Dedifferentiated amniotic fluid mesenchymal stem cell (primary cell): ENCODE results near the gene MAML3.

Experiments used
- DNase-seq: peaks from one replicate; pipeline ENCODE4 v3.0.0-alpha.2; 2016; ENCODE audit errors: extremely low spot score

MAML3 gene

DNA sequence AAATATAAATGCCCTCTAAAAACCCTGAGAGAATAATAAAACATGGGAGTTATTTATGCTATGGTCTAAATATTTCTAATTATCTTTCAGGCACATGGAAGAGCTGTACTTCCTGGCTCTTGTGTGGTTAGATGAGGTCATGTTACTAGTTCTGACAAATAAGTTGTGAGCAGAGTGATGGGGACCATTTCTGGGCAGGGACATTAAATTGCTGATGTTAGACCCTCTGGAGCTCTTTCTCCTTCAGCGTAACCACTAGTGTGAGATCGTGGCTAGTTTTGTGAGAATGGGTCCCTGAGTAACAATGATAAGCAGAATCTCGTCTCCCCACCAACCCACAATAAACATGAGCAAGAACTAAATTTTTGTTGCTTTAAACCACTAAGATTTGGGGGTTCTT, 108.0 kb downstream of the MAML3 start:
- DNase-seq, result no peak

DNA sequence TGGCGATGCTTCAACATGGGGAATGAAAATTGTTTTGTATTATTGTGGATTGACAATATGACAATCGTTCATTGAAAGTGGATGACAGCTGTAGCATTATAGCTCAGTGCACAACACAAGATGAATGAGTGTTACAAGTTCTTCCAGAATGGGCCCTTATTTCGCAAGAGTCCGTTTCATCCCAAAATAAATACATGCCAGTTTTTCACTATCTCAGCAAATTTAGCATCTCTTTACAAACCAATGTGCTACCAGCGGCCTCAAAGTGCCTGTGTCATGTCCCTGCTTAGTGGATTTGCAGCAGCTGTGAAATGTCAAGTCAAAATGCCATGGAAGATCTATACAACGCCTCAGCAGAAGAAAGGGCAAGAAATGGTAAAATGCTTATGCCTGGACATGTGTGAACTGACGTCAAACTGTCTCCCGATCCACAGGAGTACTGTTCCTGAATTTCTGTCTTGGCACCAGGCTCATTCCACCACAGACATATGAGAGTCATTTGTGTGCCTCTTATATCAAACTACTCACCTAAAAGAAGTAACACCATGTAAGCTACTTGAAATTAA, 109.6 kb downstream of the MAML3 start:
- no peak for DNase-seq

DNA sequence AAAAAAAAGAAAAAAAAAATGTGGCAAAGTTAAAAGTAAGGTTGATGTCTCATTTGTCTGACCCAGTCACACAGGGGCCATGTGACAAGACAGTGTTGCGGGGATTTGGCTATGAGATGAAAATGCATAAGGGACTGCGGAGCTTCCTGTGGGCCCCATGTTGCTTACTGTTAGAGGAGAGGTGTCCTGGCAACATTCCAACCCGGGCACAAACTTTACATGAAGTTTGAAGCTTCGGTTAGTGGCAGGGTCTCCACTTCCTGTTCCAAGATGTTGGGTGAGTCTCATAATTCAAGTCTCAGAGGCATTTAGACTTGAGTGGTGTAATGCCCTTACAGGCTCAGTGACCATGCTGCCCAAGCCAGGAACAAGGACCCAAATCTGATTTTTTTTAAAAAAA, 111.3 kb downstream of the MAML3 start:
- no peak for DNase-seq

GRCh38 chr4:140038031-140038533, 115.9 kb downstream of the MAML3 start:
- no peak for DNase-seq

DNA sequence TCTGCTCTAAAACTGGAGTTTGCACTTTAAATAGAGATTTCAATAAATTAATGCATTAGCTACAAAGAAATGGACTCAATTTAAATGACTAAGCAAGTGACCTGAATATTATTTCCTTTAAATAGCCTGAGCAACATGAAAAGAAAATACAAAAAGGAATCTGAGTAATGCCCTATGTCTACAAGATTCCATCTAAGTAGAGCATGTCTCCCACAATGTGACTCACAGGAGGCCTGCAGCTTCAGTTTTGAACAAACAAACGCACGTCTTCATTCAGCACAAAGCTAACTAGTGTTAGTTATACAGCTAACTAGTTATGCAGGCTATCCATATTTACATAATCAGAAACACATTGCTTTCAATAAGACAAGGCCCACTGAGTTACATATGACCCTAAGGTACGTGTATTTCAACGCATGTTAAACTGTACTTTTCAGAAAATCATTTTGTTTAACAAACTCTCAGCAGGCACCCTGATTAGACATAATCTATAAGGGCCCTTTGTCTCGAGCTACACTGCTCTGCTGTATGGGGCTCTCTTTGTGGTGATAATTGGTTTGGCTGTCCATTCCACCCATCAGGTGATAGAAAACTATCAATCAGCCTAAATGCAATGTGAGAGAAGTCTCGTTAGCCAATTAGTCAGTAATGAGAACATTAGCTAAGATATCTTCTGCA, 116.5 kb downstream of the MAML3 start:
- peak; percentile 68 for DNase-seq

GRCh38 chr4:140031706-140032105, 122.3 kb downstream of the MAML3 start:
- DNase-seq, result no peak

- DNase-seq, result no peak
These were observed 122.9 kb downstream of the MAML3 start for GRCh38 chr4:140031061-140031460.

- DNase-seq, result no peak
These were observed 125.1 kb downstream of the MAML3 start for GRCh38 chr4:140028676-140029517.

GRCh38 chr4:140028101-140028500, 125.9 kb downstream of the MAML3 start:
- no peak for DNase-seq

DNA sequence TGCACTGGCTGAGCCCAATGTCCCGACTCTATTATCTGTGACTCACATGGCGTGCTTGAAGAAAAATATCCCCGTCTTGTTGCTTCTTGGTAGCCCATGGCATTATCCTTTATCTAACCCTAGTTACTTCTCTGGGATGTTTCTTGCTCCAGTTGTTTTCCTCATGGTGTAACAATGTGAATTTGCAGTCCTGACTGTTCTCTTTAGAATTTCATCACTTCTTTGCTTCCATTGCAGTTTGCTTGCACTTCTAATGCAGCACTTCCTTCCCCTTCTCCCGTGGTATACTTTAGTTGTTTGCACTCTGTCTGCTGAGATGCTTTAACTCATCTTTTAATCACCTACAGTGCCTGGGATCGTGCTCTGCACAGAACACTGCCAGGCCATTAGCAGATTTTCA, 126.9 kb downstream of the MAML3 start:
- DNase-seq, result no peak

GRCh38 chr4:140025470-140025869, 128.5 kb downstream of the MAML3 start:
- DNase-seq, result no peak

DNA sequence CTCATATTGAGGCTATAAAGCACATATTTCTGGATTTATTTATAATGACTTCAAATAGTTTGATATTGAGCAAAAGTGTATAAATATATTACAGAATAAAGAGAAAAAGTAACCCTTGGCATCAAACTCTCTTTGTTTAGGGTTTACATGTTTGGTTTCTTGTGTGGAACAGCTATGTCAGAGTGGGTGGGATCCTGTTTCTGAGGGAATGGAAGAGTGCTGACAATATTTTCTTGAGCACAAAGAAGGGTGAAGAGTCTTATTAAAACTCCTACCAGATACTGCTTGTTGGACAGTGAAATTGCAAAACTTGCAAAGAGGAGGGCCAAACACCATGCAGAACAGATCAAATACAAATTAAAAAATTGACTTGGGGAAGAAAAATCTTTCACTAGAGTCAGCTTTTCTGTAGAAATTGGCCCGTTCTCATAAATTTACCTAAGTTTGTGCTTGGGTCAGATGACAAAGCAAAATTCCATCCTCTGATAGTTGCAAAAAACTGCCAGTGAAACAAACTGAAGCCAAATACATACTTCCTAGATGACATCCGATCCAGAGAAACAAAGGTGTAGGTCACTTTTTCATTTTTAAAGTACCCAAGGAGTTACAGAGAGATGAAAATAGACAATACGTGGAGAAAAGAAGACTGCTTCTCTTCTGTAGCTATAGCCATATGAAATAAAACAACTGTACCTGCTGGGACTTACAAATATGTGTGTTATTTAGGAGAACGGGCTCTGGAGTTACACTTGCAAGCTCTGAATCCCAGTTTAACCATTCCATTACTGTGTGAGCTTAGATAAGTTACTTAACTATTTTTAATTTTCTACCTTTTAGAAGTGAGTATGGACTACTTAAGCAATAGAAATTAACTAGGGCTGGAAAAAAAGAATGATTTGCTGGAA, 133.3 kb downstream of the MAML3 start:
- DNase-seq, result no peak

GRCh38 chr4:140019619-140020347, 134.2 kb downstream of the MAML3 start:
- DNase-seq, result no peak

GRCh38 chr4:140018931-140019618, 134.9 kb downstream of the MAML3 start:
- no peak for DNase-seq

DNA sequence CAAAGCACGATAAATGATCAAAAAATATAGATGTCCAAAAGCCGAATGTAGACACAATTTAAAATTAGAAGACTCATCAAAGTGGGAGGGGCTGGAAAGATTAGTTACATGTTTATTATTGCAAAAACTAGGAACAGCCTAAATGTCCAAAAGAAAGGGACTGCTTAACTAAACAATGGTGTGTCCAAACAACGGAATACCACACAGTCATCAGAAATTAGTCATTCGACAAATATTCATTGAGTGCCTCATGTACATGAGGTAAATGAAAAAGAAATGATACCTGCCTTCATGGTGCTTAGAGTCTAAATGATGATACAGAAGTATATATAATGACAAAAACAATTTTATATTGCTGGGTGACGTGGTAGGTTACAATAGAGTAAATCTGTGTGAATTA, 139.7 kb downstream of the MAML3 start:
- no peak for DNase-seq

GRCh38 chr4:140012688-140013486, 141.1 kb downstream of the MAML3 start:
- peak; percentile 69 for DNase-seq

- DNase-seq, result no peak
These were observed 148.3 kb downstream of the MAML3 start for GRCh38 chr4:140005699-140006098.

DNA sequence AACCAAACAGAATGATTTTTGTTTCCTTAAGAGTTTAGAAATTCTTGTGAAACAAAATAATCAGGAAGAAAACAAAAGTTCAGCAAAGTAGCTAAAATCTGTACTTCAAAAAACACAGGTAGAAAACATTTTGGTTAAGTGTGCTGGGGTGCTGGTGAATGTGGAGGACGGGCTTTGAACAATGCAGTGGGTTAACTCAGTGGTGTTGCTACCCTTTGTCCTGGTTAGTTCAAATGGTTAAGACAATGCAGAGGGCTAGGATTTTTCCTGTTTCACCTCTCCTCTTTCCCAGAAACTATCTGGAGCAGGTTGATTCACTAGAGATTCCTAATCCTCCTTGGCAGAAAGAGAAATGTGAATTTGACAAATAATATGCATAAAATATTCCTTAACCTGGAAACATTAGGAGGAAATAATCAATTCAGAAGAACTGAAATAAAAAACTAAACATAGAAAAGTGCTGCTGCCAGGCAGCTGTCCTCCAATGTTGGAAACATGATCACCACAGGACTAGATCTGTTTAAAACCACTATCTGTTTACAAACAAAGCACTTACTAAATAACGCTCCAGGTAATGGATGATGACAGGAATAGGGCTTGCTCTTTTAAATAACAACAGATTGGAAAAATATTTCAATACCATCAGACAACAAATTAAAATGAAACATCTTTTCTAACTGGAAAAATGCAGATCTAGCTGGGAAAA, 148.9 kb downstream of the MAML3 start:
- DNase-seq, result no peak

GRCh38 chr4:140004549-140004895, 149.5 kb downstream of the MAML3 start:
- peak; percentile 49 for DNase-seq
